Thoracic aorta (tissue), 2 donors: ENCODE results near the gene AOX1. TPM values are rescaled to one million over a fixed set of nuclear protein-coding genes. Genes with fewer than 3 reads are reported as not detected.
"Not testable (repeated sequence)": the region's sequence is repeated elsewhere in the genome, so short reads cannot be mapped to it uniquely, and the experiment has no call there.

Experiments
- ATAC-seq: fragments of 150-250 bp; one replicate; pipeline ENCODE4 v1.8.0; 2017; ENCODE audit warnings: low read depth; ENCODE audit not compliant: insufficient number of reproducible peaks, low FRiP score
- DNase-seq: peaks from one replicate; pipeline ENCODE4 v3.0.0-alpha.2; 2020; ENCODE audit warnings: low spot score
- H3K27ac ChIP-seq, 2 donors: fragments of 200-600 bp; sonication (generic); 1 replicate in 1 of 2; 2 replicates in 1 of 2; pipeline ENCODE4 v1.5.1; 2016; ENCODE audit warnings: mild to moderate bottlenecking in 2 of 2, moderate library complexity in 2 of 2
- H3K27me3 ChIP-seq: fragments of 200-600 bp; sonication (generic); replicated peaks from 2 replicates; pipeline ENCODE4 v1.6.0; 2016; ENCODE audit warnings: mild to moderate bottlenecking; ENCODE audit not compliant: insufficient read depth
- H3K36me3 ChIP-seq: fragments of 200-600 bp; sonication (generic); one replicate; pipeline ENCODE4 v1.5.1; 2016
- H3K4me1 ChIP-seq, 2 donors: fragments of 200-600 bp; sonication (generic); 1 replicate in 1 of 2; 2 replicates in 1 of 2; pipeline versions ENCODE4 v1.5.1 to v1.6.0; 2016; ENCODE audit warnings: low read depth in 2 of 2, mild to moderate bottlenecking in 1 of 2; ENCODE audit not compliant: control insufficient read depth in 1 of 2
- H3K4me3 ChIP-seq: fragments of 200-600 bp; sonication (generic); 2 replicates; pipeline ENCODE4 v1.5.1; 2016; ENCODE audit warnings: mild to moderate bottlenecking
- H3K9me3 ChIP-seq: fragments of 200-600 bp; sonication (generic); 2 replicates; pipeline ENCODE4 v1.5.1; 2016
- total RNA-seq, 2 donors: library from RNA; depleted of rRNA; stranded (reverse); fragments of >200 nt; gene quantifications; one replicate each; pipeline versions ENCODE4 v1.1.0 to v1.2.3, GENCODE V29; 2016
- TF ChIP-seq, protein P1 (sequence below): fragments of 200-600 bp; sonication (generic); IDR thresholded peaks from one replicate; pipeline ENCODE4 v1.5.1; 2019; ENCODE audit warnings: antibody characterized with exemption

AOX1 gene
- total RNA-seq, 2 donors from 2014 or later: 56.1 to 69.9 TPM

- Histone ChIP-seq H3K4me3 (no peak overlapping the region), H3K36me3 (peaks cover 8% of the 10 kb centered on the region), H3K4me1 (no peaks in the 10 kb centered on the region), H3K27me3 (no peaks in the 10 kb centered on the region), H3K9me3 (no peaks in the 10 kb centered on the region), H3K27ac (no peak overlapping the region)
- no peak for ATAC-seq
- TF ChIP-seq, protein P1, sequence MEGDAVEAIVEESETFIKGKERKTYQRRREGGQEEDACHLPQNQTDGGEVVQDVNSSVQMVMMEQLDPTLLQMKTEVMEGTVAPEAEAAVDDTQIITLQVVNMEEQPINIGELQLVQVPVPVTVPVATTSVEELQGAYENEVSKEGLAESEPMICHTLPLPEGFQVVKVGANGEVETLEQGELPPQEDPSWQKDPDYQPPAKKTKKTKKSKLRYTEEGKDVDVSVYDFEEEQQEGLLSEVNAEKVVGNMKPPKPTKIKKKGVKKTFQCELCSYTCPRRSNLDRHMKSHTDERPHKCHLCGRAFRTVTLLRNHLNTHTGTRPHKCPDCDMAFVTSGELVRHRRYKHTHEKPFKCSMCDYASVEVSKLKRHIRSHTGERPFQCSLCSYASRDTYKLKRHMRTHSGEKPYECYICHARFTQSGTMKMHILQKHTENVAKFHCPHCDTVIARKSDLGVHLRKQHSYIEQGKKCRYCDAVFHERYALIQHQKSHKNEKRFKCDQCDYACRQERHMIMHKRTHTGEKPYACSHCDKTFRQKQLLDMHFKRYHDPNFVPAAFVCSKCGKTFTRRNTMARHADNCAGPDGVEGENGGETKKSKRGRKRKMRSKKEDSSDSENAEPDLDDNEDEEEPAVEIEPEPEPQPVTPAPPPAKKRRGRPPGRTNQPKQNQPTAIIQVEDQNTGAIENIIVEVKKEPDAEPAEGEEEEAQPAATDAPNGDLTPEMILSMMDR: no peak
- no peak for DNase-seq
Observed at GRCh38 chr2:200635251-200635650, 49.4 kb downstream of the AOX1 start.

- Histone ChIP-seq H3K9me3 (no peaks in the 10 kb centered on the region), H3K4me3 (no peak overlapping the region), H3K4me1 (no peaks in the 10 kb centered on the region), H3K27me3 (no peaks in the 10 kb centered on the region), H3K27ac (no peak overlapping the region), H3K36me3 (peaks cover 8% of the 10 kb centered on the region)
- DNase-seq (no peak), ATAC-seq (no peak)
- TF ChIP-seq, protein P1: no peak
Observed at GRCh38 chr2:200637901-200638300, 52.1 kb downstream of the AOX1 start.

- Histone ChIP-seq H3K4me3 (no peak overlapping the region), H3K4me1 (no peaks in the 10 kb centered on the region), H3K9me3 (no peaks in the 10 kb centered on the region), H3K27ac (no peak overlapping the region), H3K27me3 (no peaks in the 10 kb centered on the region), H3K36me3 (peaks cover 8% of the 10 kb centered on the region)
- ATAC-seq (no peak), DNase-seq (no peak)
- TF ChIP-seq, protein P1: no peak
Observed at GRCh38 chr2:200640176-200640575, 54.4 kb downstream of the AOX1 start.

DNA sequence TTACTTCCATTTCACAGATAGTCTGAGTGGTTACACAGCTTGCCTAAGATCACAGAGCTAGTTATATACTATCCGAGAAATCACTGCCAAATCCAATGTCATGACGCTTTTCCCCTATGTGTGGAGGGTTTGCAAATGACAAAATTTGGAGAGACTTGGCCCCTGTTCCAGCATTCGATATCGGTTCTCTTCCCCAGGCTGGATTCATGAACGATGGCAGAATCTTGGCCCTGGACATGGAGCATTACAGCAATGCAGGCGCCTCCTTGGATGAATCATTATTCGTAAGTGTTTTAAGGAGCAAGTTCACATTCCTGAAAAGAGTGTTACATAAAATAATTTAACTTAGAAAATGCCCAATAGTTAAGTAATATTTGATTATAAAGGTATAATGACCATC, 55.1 kb downstream of the AOX1 start:
- no peaks in the 10 kb centered on the region for H3K9me3 ChIP-seq
- ATAC-seq: no peak
- H3K36me3 ChIP-seq: peaks cover 8% of the 10 kb centered on the region
- no peaks in the 10 kb centered on the region for H3K27me3 ChIP-seq
- H3K4me1 ChIP-seq: no peaks in the 10 kb centered on the region
- TF ChIP-seq, protein P1: no peak
- no peak overlapping the region for H3K27ac ChIP-seq
- H3K4me3 ChIP-seq: no peak overlapping the region
- no peak for DNase-seq

GRCh38 chr2:200648518-200649281, 62.9 kb downstream of the AOX1 start:
- not testable (repeated sequence) for H3K9me3 ChIP-seq, H3K36me3 ChIP-seq, H3K4me3 ChIP-seq, ATAC-seq, H3K4me1 ChIP-seq, H3K27me3 ChIP-seq, DNase-seq, H3K27ac ChIP-seq

DNA sequence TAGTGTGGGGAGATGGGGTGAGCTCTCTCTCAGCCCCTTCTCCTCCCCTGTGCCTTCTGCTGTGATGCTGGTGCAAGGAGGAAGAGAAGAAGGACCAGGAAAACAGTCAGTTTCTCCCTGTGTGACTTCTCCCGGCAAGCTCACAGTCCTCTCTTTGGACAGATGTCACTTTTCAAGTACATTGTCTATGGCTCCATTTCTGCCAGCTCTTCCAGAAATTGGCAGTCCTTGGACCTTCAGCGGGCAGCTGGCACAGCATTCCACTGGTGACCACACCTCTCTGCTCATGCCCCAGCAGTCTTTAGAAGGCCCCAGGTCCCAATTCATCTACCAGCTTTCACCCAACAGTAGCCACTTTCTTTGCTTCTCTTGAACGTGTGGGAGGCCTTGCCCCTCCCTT, 63.9 kb downstream of the AOX1 start:
- no peak overlapping the region for H3K27ac ChIP-seq
- no peak overlapping the region for H3K4me3 ChIP-seq
- H3K27me3 ChIP-seq: no peaks in the 10 kb centered on the region
- no peaks in the 10 kb centered on the region for H3K9me3 ChIP-seq
- ATAC-seq: no peak
- no peak for DNase-seq
- H3K4me1 ChIP-seq: no peaks in the 10 kb centered on the region
- no peaks in the 10 kb centered on the region for H3K36me3 ChIP-seq
- TF ChIP-seq, protein P1: no peak
